H9 (cell line): ENCODE measurements around the gene LYRM1. TPM values are rescaled to one million over a fixed set of nuclear protein-coding genes. Genes with fewer than 3 reads are reported as not detected.

ENCODE experiments used
- DNase-seq: peaks from one replicate; pipeline ENCODE4 v3.0.0-alpha.2; 2017
- H2AFZ ChIP-seq: one replicate; pipeline ENCODE4 v1.6.1; 2013; ENCODE audit warnings: mild to moderate bottlenecking, low read length, control low read depth, moderate library complexity
- H2AK5ac ChIP-seq: 2 replicates; pipeline ENCODE4 v1.6.1; 2013; ENCODE audit warnings: low read length, control low read depth, mixed read lengths; ENCODE audit not compliant: insufficient read length
- H2BK120ac ChIP-seq: one replicate; pipeline ENCODE4 v1.6.1; 2013; ENCODE audit warnings: low read depth, mild to moderate bottlenecking, low read length, control low read depth, inconsistent platforms; ENCODE audit not compliant: poor library complexity, severe bottlenecking
- H2BK12ac ChIP-seq: 2 replicates; pipeline ENCODE4 v1.6.1; 2013; ENCODE audit warnings: low read length, control low read depth, mixed read lengths, low read depth; ENCODE audit not compliant: insufficient read length
- H2BK15ac ChIP-seq: 2 replicates; pipeline ENCODE4 v1.6.1; 2013; ENCODE audit warnings: low read depth, low read length, control low read depth
- H2BK20ac ChIP-seq: one replicate; pipeline ENCODE4 v1.6.1; 2013; ENCODE audit warnings: low read depth, mild to moderate bottlenecking, low read length, control low read depth, inconsistent platforms; ENCODE audit not compliant: poor library complexity, severe bottlenecking
- H2BK5ac ChIP-seq: 2 replicates; pipeline ENCODE4 v1.6.1; 2013; ENCODE audit warnings: low read length, control low read depth, mixed read lengths; ENCODE audit not compliant: insufficient read length
- H3K14ac ChIP-seq: 2 replicates; pipeline ENCODE4 v1.6.1; 2013; ENCODE audit warnings: low read length, control low read depth; ENCODE audit not compliant: insufficient read depth
- H3K18ac ChIP-seq: 2 replicates; pipeline ENCODE4 v1.6.1; 2013; ENCODE audit warnings: low read depth, mild to moderate bottlenecking, mixed read lengths, low read length, control low read depth; ENCODE audit not compliant: insufficient read length
- H3K23ac ChIP-seq: 2 replicates; pipeline ENCODE4 v1.6.1; 2013; ENCODE audit warnings: low read length, control low read depth, mixed read lengths, low read depth; ENCODE audit not compliant: insufficient read length
- H3K23me2 ChIP-seq: 2 replicates; pipeline ENCODE4 v1.6.1; 2013; ENCODE audit warnings: low read depth, mild to moderate bottlenecking, mixed read lengths, low read length, control low read depth; ENCODE audit not compliant: insufficient read length, poor library complexity, severe bottlenecking
- H3K27ac ChIP-seq: 2 replicates; pipeline ENCODE4 v1.5.1; 2013; ENCODE audit warnings: low read length, control low read depth, mixed read lengths, low read depth; ENCODE audit not compliant: insufficient read length
- H3K27me3 ChIP-seq: 2 replicates; pipeline ENCODE4 v1.6.1; 2013; ENCODE audit warnings: low read length, control low read depth, inconsistent platforms; ENCODE audit not compliant: insufficient read depth
- H3K4ac ChIP-seq: 2 replicates; pipeline ENCODE4 v1.6.1; 2013; ENCODE audit warnings: low read depth, mild to moderate bottlenecking, control low read depth, inconsistent platforms, low read length, moderate library complexity
- H3K4me1 ChIP-seq: 2 replicates; pipeline ENCODE4 v1.6.1; 2013; ENCODE audit warnings: low read length, control low read depth, inconsistent platforms; ENCODE audit not compliant: insufficient read depth
- H3K4me2 ChIP-seq: 2 replicates; pipeline ENCODE4 v1.6.1; 2013; ENCODE audit warnings: low read length, control low read depth, mixed read lengths; ENCODE audit not compliant: insufficient read length, insufficient read depth
- H3K56ac ChIP-seq: 2 replicates; pipeline ENCODE4 v1.6.1; 2013; ENCODE audit warnings: low read depth, mild to moderate bottlenecking, mixed read lengths, low read length, control low read depth; ENCODE audit not compliant: insufficient read length
- H3K79me1 ChIP-seq: 2 replicates; pipeline ENCODE4 v1.6.1; 2013; ENCODE audit warnings: low read depth, mild to moderate bottlenecking, moderate library complexity, low read length, control low read depth, inconsistent platforms; ENCODE audit not compliant: insufficient read depth, poor library complexity, severe bottlenecking
- H3K79me2 ChIP-seq: 2 replicates; pipeline ENCODE4 v1.6.1; 2013; ENCODE audit warnings: low read length, control low read depth, inconsistent platforms; ENCODE audit not compliant: insufficient read depth
- H3K9ac ChIP-seq: 2 replicates; pipeline ENCODE4 v1.6.1; 2013; ENCODE audit warnings: low read length, control low read depth, mixed read lengths; ENCODE audit not compliant: insufficient read length; ENCODE audit errors: extremely low read depth
- H3K9me3 ChIP-seq: one replicate; pipeline ENCODE4 v1.6.1; 2013; ENCODE audit warnings: low read depth, low read length, inconsistent platforms; ENCODE audit not compliant: control insufficient read depth
- H3T11ph ChIP-seq: one replicate; pipeline ENCODE4 v1.6.1; 2013; ENCODE audit warnings: mild to moderate bottlenecking, low read length, control low read depth, inconsistent platforms
- H4K20me1 ChIP-seq: one replicate; pipeline ENCODE4 v1.6.1; 2013; ENCODE audit not compliant: control insufficient read depth, insufficient read length, insufficient read depth
- H4K5ac ChIP-seq: 2 replicates; pipeline ENCODE4 v1.6.1; 2013; ENCODE audit warnings: low read depth, mild to moderate bottlenecking, mixed read lengths, low read length, control low read depth; ENCODE audit not compliant: insufficient read length
- H4K8ac ChIP-seq: replicated peaks from 2 replicates; pipeline ENCODE4 v1.6.1; 2013; ENCODE audit warnings: low read length, control low read depth, mixed read lengths, low read depth; ENCODE audit not compliant: insufficient read length
- H4K91ac ChIP-seq: 2 replicates; pipeline ENCODE4 v1.6.1; 2013; ENCODE audit warnings: low read depth, mild to moderate bottlenecking, moderate library complexity, mixed read lengths, low read length, control low read depth; ENCODE audit not compliant: insufficient read length
- H3K27ac Mint-ChIP-seq, 3 experiments: 2 replicates in 2 of 3; 3 replicates in 1 of 3; pipeline ENCODE4 v1.8.0; 2020 to 2021; ENCODE audit warnings: mixed read lengths in 3 of 3, mild to moderate bottlenecking in 1 of 3, moderate library complexity in 1 of 3
- H3K27me3 Mint-ChIP-seq: 2 replicates; pipeline ENCODE4 v1.8.0; 2021; ENCODE audit warnings: low read depth, mild to moderate bottlenecking, moderate library complexity, mixed read lengths
- H3K36me3 Mint-ChIP-seq, 3 experiments: 2 replicates in 2 of 3; 3 replicates in 1 of 3; pipeline ENCODE4 v1.8.0; 2020 to 2021; ENCODE audit warnings: low read depth in 3 of 3, mixed read lengths in 3 of 3; ENCODE audit not compliant: insufficient read depth in 1 of 3
- H3K4me1 Mint-ChIP-seq, 2 experiments: 2 replicates each; pipeline ENCODE4 v1.8.0; 2020; ENCODE audit warnings: mixed read lengths in 2 of 2
- H3K4me3 Mint-ChIP-seq, 2 experiments: 2 replicates in 1 of 2; 3 replicates in 1 of 2; pipeline ENCODE4 v1.8.0; 2020 to 2021; ENCODE audit warnings: mild to moderate bottlenecking in 2 of 2, mixed read lengths in 2 of 2, moderate library complexity in 1 of 2
- H3K9me3 Mint-ChIP-seq, 2 experiments: 2 replicates in 1 of 2; 3 replicates in 1 of 2; pipeline ENCODE4 v1.8.0; 2020; ENCODE audit warnings: mild to moderate bottlenecking in 2 of 2, mixed read lengths in 2 of 2, moderate library complexity in 1 of 2
- CTCF ChIP-seq: fragments of 200-600 bp; sonication (generic); conservative IDR thresholded peaks from 3 replicates; pipeline ENCODE4 v1.8.0; 2021; ENCODE audit warnings: antibody characterized with exemption, mild to moderate bottlenecking
- WGBS: extraction: QIAGEN DNeasy Blood & Tissue Kit; methylation state at CpG from one replicate; pipeline ENCODE4 v1.1.7; 2013; ENCODE audit warnings: missing lambda C conversion rate, low lambda C conversion rate, mixed read lengths; ENCODE audit not compliant: insufficient read length; ENCODE audit errors: extremely low coverage; 5-methylcytosine and 5-hydroxymethylcytosine counted together
- total RNA-seq: library from RNA; stranded (reverse); gene quantifications from 2 replicates; pipeline ENCODE4 v1.2.1, GENCODE V29; 2021

The LYRM1 gene
- total RNA-seq, 1 experiment from 2014 or later = 9.6 TPM

DNA sequence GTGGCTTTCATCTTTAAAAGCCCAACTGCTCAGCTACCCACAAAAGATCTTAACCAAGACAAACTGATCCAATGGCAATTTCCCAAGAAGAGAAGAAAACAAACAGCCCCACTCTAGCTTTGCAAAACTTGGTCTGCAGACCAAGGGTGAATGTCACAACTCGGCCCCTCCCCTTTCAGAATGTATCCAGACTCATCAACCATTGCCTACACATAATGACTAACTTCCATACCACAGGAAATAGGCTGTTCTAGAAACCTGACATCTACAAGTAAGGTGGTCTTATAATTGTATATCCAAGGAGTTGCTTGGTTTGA is 16.4 kb upstream of the LYRM1 start:
- Histone ChIP-seq H3K4me1 (no peaks in the 10 kb centered on the region; the same call in 1 of the 2 replicates), H3T11ph (no peak overlapping the region), H3K4ac (no peak overlapping the region), H3K9me3 (no peaks in the 10 kb centered on the region), H3K27me3 (no peaks in the 10 kb centered on the region), H3K14ac (no peak overlapping the region), H3K23ac (no peak overlapping the region), H2BK5ac (no peak overlapping the region), H2AK5ac (no peak overlapping the region), H3K27ac (no peak overlapping the region), H4K8ac (no peak overlapping the region), H2BK20ac (no peak overlapping the region), H2AFZ (no peak overlapping the region), H2BK12ac (no peak overlapping the region), H2BK120ac (no peak overlapping the region), H4K20me1 (no peaks in the 10 kb centered on the region), H3K9ac (no peak overlapping the region), H3K79me1 (peaks cover 6% of the 10 kb centered on the region), H3K18ac (no peak overlapping the region), H2BK15ac (no peak overlapping the region), H3K56ac (no peak overlapping the region), H3K79me2 (peaks cover 2% of the 10 kb centered on the region; the same call in 1 of the 2 replicates), H4K91ac (no peak overlapping the region), H4K5ac (no peak overlapping the region), H3K23me2 (no peaks in the 10 kb centered on the region), H3K4me2 (no peak overlapping the region)
- WGBS = no CpG with 5 or more reads among the region's 1 CpG
- no peaks in the 10 kb centered on the region for H3K9me3 Mint-ChIP-seq
- no peak for TF ChIP-seq CTCF
- peak overlapping the region in 1 of 3 experiments; percentile 25; a peak in 1 of 7 replicates for H3K27ac Mint-ChIP-seq
- no peak overlapping the region for H3K4me3 Mint-ChIP-seq
- DNase-seq = no peak
- H3K27me3 Mint-ChIP-seq = no peaks in the 10 kb centered on the region
- peaks cover 0 to 5% (median 2%) of the 10 kb centered on the region in 3 experiments; a peak in 1 of 7 replicates for H3K36me3 Mint-ChIP-seq
- H3K4me1 Mint-ChIP-seq = peaks cover 13 to 20% of the 10 kb centered on the region in 2 experiments
